IPS-15b (cell line): ENCODE data around the gene C17orf75.
"Not testable (repeated sequence)": the region's sequence is repeated elsewhere in the genome, so short reads cannot be mapped to it uniquely, and the experiment has no call there.

Source experiments
- H3K27me3 ChIP-seq: one replicate; pipeline ENCODE4 v1.6.1; 2013; ENCODE audit warnings: low read length; ENCODE audit not compliant: control insufficient read depth, insufficient read depth
- H3K36me3 ChIP-seq: one replicate; pipeline ENCODE4 v1.6.1; 2013; ENCODE audit warnings: low read length; ENCODE audit not compliant: control insufficient read depth, insufficient read depth
- H3K4me1 ChIP-seq: one replicate; pipeline ENCODE4 v1.6.1; 2013; ENCODE audit warnings: mild to moderate bottlenecking, low read length; ENCODE audit not compliant: control insufficient read depth, insufficient read depth
- H3K4me3 ChIP-seq: one replicate; pipeline ENCODE4 v1.5.1; 2013; ENCODE audit warnings: low read depth, low read length
- H3K9ac ChIP-seq: one replicate; pipeline ENCODE4 v1.6.1; 2013; ENCODE audit warnings: low read depth, mild to moderate bottlenecking, low read length
- H3K9me3 ChIP-seq: one replicate; pipeline ENCODE4 v1.6.1; 2013; ENCODE audit warnings: mild to moderate bottlenecking, low read length; ENCODE audit not compliant: control insufficient read depth, insufficient read depth

Gene C17orf75

GRCh38 chr17:32341857-32342602 is at the start of gene C17orf75:
TSS of gene C17orf75 (minus strand) at chr17:32342173. CDS start at chr17:32342139, 34 bp downstream.
- Histone ChIP-seq H3K9me3 (no peaks in the 10 kb centered on the region), H3K4me3 (peak within 1 kb of the TSS; percentile 96), H3K9ac (peak within 1 kb of the TSS; percentile 81), H3K27me3 (no peaks in the 10 kb centered on the region), H3K4me1 (peaks cover 3% of the 10 kb centered on the region), H3K36me3 (peaks cover 4% of the 10 kb centered on the region)

- no peaks in the 10 kb centered on the region for H3K4me1 ChIP-seq
- no peaks in the 10 kb centered on the region for H3K36me3 ChIP-seq
- H3K9me3 ChIP-seq, result no peaks in the 10 kb centered on the region
- H3K27me3 ChIP-seq, result no peaks in the 10 kb centered on the region
- H3K4me3 ChIP-seq, result no peak overlapping the region
- no peak overlapping the region for H3K9ac ChIP-seq
Measured at GRCh38 chr17:32388613-32389459, 46.9 kb upstream of the C17orf75 start.

GRCh38 chr17:32388128-32388527 is 46.2 kb upstream of the C17orf75 start:
- H3K36me3 ChIP-seq, H3K27me3 ChIP-seq, H3K4me1 ChIP-seq, H3K9ac ChIP-seq, H3K4me3 ChIP-seq, H3K9me3 ChIP-seq: not testable (repeated sequence)

- no peaks in the 10 kb centered on the region for H3K36me3 ChIP-seq
- H3K9ac ChIP-seq, result no peak overlapping the region
- H3K9me3 ChIP-seq, result no peaks in the 10 kb centered on the region
- H3K4me3 ChIP-seq, result no peak overlapping the region
- no peaks in the 10 kb centered on the region for H3K4me1 ChIP-seq
- H3K27me3 ChIP-seq, result no peaks in the 10 kb centered on the region
Measured at GRCh38 chr17:32386844-32387243, 44.9 kb upstream of the C17orf75 start.

GRCh38 chr17:32385971-32386370 is 44.0 kb upstream of the C17orf75 start:
- Histone ChIP-seq H3K9ac (no peak overlapping the region), H3K36me3 (no peaks in the 10 kb centered on the region), H3K9me3 (no peaks in the 10 kb centered on the region), H3K27me3 (no peaks in the 10 kb centered on the region), H3K4me3 (no peak overlapping the region), H3K4me1 (no peaks in the 10 kb centered on the region)

GRCh38 chr17:32385121-32385520 is 43.1 kb upstream of the C17orf75 start:
- no peaks in the 10 kb centered on the region for H3K36me3 ChIP-seq
- H3K27me3 ChIP-seq, result no peaks in the 10 kb centered on the region
- H3K4me1 ChIP-seq, result no peaks in the 10 kb centered on the region
- no peaks in the 10 kb centered on the region for H3K9me3 ChIP-seq
- H3K9ac ChIP-seq, result no peak overlapping the region
- no peak overlapping the region for H3K4me3 ChIP-seq

GRCh38 chr17:32383926-32384434 is 42.0 kb upstream of the C17orf75 start:
- Histone ChIP-seq H3K4me3 (no peak overlapping the region), H3K4me1 (no peaks in the 10 kb centered on the region), H3K9ac (no peak overlapping the region), H3K36me3 (no peaks in the 10 kb centered on the region), H3K27me3 (no peaks in the 10 kb centered on the region), H3K9me3 (no peaks in the 10 kb centered on the region)

GRCh38 chr17:32382526-32383223 is 40.7 kb upstream of the C17orf75 start:
- no peak overlapping the region for H3K4me3 ChIP-seq
- no peaks in the 10 kb centered on the region for H3K4me1 ChIP-seq
- H3K9ac ChIP-seq, result no peak overlapping the region
- no peaks in the 10 kb centered on the region for H3K36me3 ChIP-seq
- H3K9me3 ChIP-seq, result no peaks in the 10 kb centered on the region
- H3K27me3 ChIP-seq, result no peaks in the 10 kb centered on the region

- Histone ChIP-seq H3K4me1 (no peaks in the 10 kb centered on the region), H3K9ac (no peak overlapping the region), H3K27me3 (no peaks in the 10 kb centered on the region), H3K36me3 (peaks cover 40% of the 10 kb centered on the region), H3K9me3 (no peaks in the 10 kb centered on the region), H3K4me3 (no peak overlapping the region)
Measured at GRCh38 chr17:32370426-32370825, 28.5 kb upstream of the C17orf75 start.

GRCh38 chr17:32361270-32361669 is 19.3 kb upstream of the C17orf75 start:
- no peaks in the 10 kb centered on the region for H3K27me3 ChIP-seq

GRCh38 chr17:32357615-32358014 is 15.6 kb upstream of the C17orf75 start:
- H3K27me3 ChIP-seq, result no peaks in the 10 kb centered on the region
- H3K4me1 ChIP-seq, result peaks cover 3% of the 10 kb centered on the region
- no peak overlapping the region for H3K4me3 ChIP-seq
- peaks cover 35% of the 10 kb centered on the region for H3K36me3 ChIP-seq
- no peaks in the 10 kb centered on the region for H3K9me3 ChIP-seq
- no peak overlapping the region for H3K9ac ChIP-seq

More at GRCh38 chr17:32361270-32361669, 19.3 kb upstream of the C17orf75 start:
- Histone ChIP-seq H3K4me1 (no peaks in the 10 kb centered on the region), H3K4me3 (no peak overlapping the region), H3K36me3 (peaks cover 42% of the 10 kb centered on the region), H3K9me3 (no peaks in the 10 kb centered on the region), H3K9ac (no peak overlapping the region)
